ENCODE data around the gene MS4A4A.

MS4A4A gene

GRCh38 chr11:60310407-60310998 lies 30.0 kb downstream of the MS4A4A start:
- Histone ChIP-seq H3K4me2 (ENCODE audit: low read length) (peak overlapping the region; percentile 8), H4K20me1 (ENCODE audit: control insufficient read depth, insufficient read depth, low read depth, low read length) (no peaks in the 10 kb centered on the region), H3K9me2 (replicated peaks; ENCODE audit: control insufficient read depth, low read length) (no peaks in the 10 kb centered on the region), H3K4me3 (ENCODE audit: low read length) (no peak overlapping the region), H3K4me1 (ENCODE audit: control insufficient read depth, low read length) (peaks cover 13% of the 10 kb centered on the region), H3K79me2 (ENCODE audit: control insufficient read depth, low read length) (no peaks in the 10 kb centered on the region), H3K27me3 (ENCODE audit: control insufficient read depth, low read length) (peaks cover 3% of the 10 kb centered on the region; the same call in 1 of the 2 replicates), H3K27ac (ENCODE audit: low read depth, low read length) (no peak overlapping the region), H3K9me3 (ENCODE audit: control insufficient read depth, insufficient read depth, low read length) (no peaks in the 10 kb centered on the region), H3F3A (ENCODE audit: control insufficient read depth, insufficient read depth) (no peaks in the 10 kb centered on the region), H3K36me3 (ENCODE audit: control insufficient read depth, low read length) (no peaks in the 10 kb centered on the region)
- no peak for TF ChIP-seq CTCF (IDR thresholded peaks at IDR 0.05; ENCODE audit: low read depth, low read length, poor library complexity, severe bottlenecking)
- TF ChIP-seq EZH2phosphoT487 (IDR thresholded peaks at IDR 0.05; ENCODE audit: borderline replicate concordance, low read length) = no peak

- Histone ChIP-seq H3K27ac (ENCODE audit: low read depth, low read length) (no peak overlapping the region), H3F3A (ENCODE audit: control insufficient read depth, insufficient read depth) (no peaks in the 10 kb centered on the region), H3K27me3 (ENCODE audit: control insufficient read depth, low read length) (peaks cover 10% of the 10 kb centered on the region), H3K9me2 (replicated peaks; ENCODE audit: control insufficient read depth, low read length) (no peaks in the 10 kb centered on the region), H3K4me1 (ENCODE audit: control insufficient read depth, low read length) (peaks cover 13% of the 10 kb centered on the region), H3K9me3 (ENCODE audit: control insufficient read depth, insufficient read depth, low read length) (peaks cover 7% of the 10 kb centered on the region; the same call in 1 of the 2 replicates), H3K36me3 (ENCODE audit: control insufficient read depth, low read length) (no peaks in the 10 kb centered on the region), H4K20me1 (ENCODE audit: control insufficient read depth, insufficient read depth, low read depth, low read length) (no peaks in the 10 kb centered on the region), H3K4me3 (ENCODE audit: low read length) (no peak overlapping the region), H3K4me2 (ENCODE audit: low read length) (no peak overlapping the region), H3K79me2 (ENCODE audit: control insufficient read depth, low read length) (no peaks in the 10 kb centered on the region)
- TF ChIP-seq CTCF (IDR thresholded peaks at IDR 0.05; ENCODE audit: low read depth, low read length, poor library complexity, severe bottlenecking) (no peak), EZH2phosphoT487 (IDR thresholded peaks at IDR 0.05; ENCODE audit: borderline replicate concordance, low read length) (no peak)
Measured at GRCh38 chr11:60314635-60315321, 34.3 kb downstream of the MS4A4A start.

- Histone ChIP-seq H3K9me3 (ENCODE audit: control insufficient read depth, insufficient read depth, low read length) (peaks cover 7% of the 10 kb centered on the region; the same call in 1 of the 2 replicates), H3K4me1 (ENCODE audit: control insufficient read depth, low read length) (peaks cover 6% of the 10 kb centered on the region), H3K27ac (ENCODE audit: low read depth, low read length) (no peak overlapping the region), H4K20me1 (ENCODE audit: control insufficient read depth, insufficient read depth, low read depth, low read length) (no peaks in the 10 kb centered on the region), H3K36me3 (ENCODE audit: control insufficient read depth, low read length) (no peaks in the 10 kb centered on the region), H3K4me2 (ENCODE audit: low read length) (no peak overlapping the region), H3F3A (ENCODE audit: control insufficient read depth, insufficient read depth) (no peaks in the 10 kb centered on the region), H3K79me2 (ENCODE audit: control insufficient read depth, low read length) (no peaks in the 10 kb centered on the region), H3K9me2 (replicated peaks; ENCODE audit: control insufficient read depth, low read length) (no peaks in the 10 kb centered on the region), H3K4me3 (ENCODE audit: low read length) (no peak overlapping the region), H3K27me3 (ENCODE audit: control insufficient read depth, low read length) (peaks cover 10% of the 10 kb centered on the region)
- TF ChIP-seq CTCF (IDR thresholded peaks at IDR 0.05; ENCODE audit: low read depth, low read length, poor library complexity, severe bottlenecking) = no peak
- no peak for TF ChIP-seq EZH2phosphoT487 (IDR thresholded peaks at IDR 0.05; ENCODE audit: borderline replicate concordance, low read length)
Measured at GRCh38 chr11:60315871-60316270, 35.4 kb downstream of the MS4A4A start.
